ENCODE data around the gene MDP1.

Gene MDP1

DNA sequence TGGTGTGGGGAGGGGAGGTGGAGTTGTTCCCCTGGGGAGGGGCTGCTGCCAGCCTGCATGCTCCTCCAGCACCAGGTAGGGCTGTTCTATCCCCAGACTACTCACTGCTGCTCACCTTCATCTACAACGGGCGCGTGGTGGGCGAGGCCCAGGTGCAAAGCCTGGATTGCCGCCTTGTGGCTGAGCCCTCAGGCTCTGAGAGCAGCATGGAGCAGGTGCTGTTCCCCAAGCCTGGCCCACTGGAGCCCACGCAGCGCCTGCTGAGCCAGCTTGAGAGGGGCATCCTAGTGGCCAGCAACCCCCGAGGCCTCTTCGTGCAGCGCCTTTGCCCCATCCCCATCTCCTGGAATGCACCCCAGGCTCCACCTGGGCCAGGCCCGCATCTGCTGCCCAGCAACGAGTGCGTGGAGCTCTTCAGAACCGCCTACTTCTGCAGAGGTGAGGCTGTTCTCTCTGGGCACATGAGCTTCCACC lies 51.3 kb downstream of the MDP1 start:
- no peaks in the 10 kb centered on the region for H3K36me3 ChIP-seq (replicated peaks; ENCODE audit: insufficient read depth, low read length)
- no peaks in the 10 kb centered on the region for H3K9me2 ChIP-seq (replicated peaks; ENCODE audit: insufficient read depth, low read length)
- no peak overlapping the region for H3K27ac ChIP-seq (ENCODE audit: low read length)
- no peak for DNase-seq
- H3K9ac ChIP-seq (ENCODE audit: low read length) = no peak overlapping the region
- H3K4me3 ChIP-seq (ENCODE audit: low read length) = no peak overlapping the region
- TF ChIP-seq, protein P1, sequence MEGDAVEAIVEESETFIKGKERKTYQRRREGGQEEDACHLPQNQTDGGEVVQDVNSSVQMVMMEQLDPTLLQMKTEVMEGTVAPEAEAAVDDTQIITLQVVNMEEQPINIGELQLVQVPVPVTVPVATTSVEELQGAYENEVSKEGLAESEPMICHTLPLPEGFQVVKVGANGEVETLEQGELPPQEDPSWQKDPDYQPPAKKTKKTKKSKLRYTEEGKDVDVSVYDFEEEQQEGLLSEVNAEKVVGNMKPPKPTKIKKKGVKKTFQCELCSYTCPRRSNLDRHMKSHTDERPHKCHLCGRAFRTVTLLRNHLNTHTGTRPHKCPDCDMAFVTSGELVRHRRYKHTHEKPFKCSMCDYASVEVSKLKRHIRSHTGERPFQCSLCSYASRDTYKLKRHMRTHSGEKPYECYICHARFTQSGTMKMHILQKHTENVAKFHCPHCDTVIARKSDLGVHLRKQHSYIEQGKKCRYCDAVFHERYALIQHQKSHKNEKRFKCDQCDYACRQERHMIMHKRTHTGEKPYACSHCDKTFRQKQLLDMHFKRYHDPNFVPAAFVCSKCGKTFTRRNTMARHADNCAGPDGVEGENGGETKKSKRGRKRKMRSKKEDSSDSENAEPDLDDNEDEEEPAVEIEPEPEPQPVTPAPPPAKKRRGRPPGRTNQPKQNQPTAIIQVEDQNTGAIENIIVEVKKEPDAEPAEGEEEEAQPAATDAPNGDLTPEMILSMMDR (IDR thresholded peaks at IDR 0.05; ENCODE audit: low read length) = no peak
- no peak for TF ChIP-seq EZH2 (optimal IDR thresholded peaks at IDR 0.05; ENCODE audit: low read depth, low read length)
- TF ChIP-seq EZH2phosphoT487 (IDR thresholded peaks at IDR 0.05; ENCODE audit: low read length) = no peak
- H4K20me1 ChIP-seq (ENCODE audit: insufficient read depth, low read length) = no peaks in the 10 kb centered on the region
- H3F3A ChIP-seq (ENCODE audit: insufficient read depth, low read length) = no peaks in the 10 kb centered on the region
- no peak overlapping the region for H3K4me2 ChIP-seq (ENCODE audit: low read depth, low read length)
- H3K27me3 ChIP-seq (replicated peaks; ENCODE audit: insufficient read depth, low read length) = no peaks in the 10 kb centered on the region
- no peaks in the 10 kb centered on the region for H3K4me1 ChIP-seq (ENCODE audit: low read length)
- H2AFZ ChIP-seq (ENCODE audit: low read length) = no peak overlapping the region
- peaks cover 12% of the 10 kb centered on the region for H3K79me2 ChIP-seq (ENCODE audit: low read length)
- no peaks in the 10 kb centered on the region for H3K9me3 ChIP-seq (replicated peaks; ENCODE audit: insufficient read depth, low read length)

Data from MM.1S (cell line).